ENCODE results near the gene PTTG2.

DNA sequence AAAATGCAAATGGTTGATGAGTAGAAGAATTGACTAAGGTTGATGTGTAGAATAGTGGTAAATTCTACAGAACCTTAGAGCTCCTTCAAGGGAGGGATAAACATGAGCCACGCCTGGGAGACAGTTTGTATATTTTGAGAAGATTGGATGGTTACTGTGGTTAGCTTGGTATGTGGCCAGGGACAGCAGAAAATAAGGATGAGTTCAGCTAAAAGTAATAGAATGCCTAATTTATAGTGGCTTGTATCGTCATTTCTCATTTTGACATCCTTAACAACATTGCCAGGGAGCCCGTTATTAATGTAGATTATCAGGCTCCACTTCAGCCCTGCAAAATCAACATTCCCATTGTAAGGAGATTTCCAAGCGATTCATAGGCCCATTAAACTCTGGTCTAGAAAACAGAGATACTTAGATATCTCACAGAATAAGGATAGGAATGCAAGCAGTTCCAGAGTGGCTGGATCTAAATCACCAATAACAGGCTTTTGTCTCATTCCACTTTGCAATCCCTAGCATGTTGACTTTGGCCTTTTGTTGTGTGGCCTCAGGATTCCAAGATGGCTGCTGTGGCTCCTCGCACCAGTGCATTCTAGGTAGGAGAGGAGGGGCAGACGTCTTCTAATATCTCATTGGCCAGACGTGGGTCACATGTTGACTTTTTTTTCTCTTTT is 6.4 kb upstream of the PTTG2 start:
- no peak for TF ChIP-seq EZH2 (IDR thresholded peaks at IDR 0.05; ENCODE audit: low read depth, unreplicated experiment)
- TF ChIP-seq EZH2phosphoT487 (IDR thresholded peaks at IDR 0.05; ENCODE audit: unreplicated experiment), result no peak
- TF ChIP-seq, protein P1, sequence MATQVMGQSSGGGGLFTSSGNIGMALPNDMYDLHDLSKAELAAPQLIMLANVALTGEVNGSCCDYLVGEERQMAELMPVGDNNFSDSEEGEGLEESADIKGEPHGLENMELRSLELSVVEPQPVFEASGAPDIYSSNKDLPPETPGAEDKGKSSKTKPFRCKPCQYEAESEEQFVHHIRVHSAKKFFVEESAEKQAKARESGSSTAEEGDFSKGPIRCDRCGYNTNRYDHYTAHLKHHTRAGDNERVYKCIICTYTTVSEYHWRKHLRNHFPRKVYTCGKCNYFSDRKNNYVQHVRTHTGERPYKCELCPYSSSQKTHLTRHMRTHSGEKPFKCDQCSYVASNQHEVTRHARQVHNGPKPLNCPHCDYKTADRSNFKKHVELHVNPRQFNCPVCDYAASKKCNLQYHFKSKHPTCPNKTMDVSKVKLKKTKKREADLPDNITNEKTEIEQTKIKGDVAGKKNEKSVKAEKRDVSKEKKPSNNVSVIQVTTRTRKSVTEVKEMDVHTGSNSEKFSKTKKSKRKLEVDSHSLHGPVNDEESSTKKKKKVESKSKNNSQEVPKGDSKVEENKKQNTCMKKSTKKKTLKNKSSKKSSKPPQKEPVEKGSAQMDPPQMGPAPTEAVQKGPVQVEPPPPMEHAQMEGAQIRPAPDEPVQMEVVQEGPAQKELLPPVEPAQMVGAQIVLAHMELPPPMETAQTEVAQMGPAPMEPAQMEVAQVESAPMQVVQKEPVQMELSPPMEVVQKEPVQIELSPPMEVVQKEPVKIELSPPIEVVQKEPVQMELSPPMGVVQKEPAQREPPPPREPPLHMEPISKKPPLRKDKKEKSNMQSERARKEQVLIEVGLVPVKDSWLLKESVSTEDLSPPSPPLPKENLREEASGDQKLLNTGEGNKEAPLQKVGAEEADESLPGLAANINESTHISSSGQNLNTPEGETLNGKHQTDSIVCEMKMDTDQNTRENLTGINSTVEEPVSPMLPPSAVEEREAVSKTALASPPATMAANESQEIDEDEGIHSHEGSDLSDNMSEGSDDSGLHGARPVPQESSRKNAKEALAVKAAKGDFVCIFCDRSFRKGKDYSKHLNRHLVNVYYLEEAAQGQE (IDR thresholded peaks at IDR 0.05; ENCODE audit: unreplicated experiment), result no peak
- TF ChIP-seq, protein P2, sequence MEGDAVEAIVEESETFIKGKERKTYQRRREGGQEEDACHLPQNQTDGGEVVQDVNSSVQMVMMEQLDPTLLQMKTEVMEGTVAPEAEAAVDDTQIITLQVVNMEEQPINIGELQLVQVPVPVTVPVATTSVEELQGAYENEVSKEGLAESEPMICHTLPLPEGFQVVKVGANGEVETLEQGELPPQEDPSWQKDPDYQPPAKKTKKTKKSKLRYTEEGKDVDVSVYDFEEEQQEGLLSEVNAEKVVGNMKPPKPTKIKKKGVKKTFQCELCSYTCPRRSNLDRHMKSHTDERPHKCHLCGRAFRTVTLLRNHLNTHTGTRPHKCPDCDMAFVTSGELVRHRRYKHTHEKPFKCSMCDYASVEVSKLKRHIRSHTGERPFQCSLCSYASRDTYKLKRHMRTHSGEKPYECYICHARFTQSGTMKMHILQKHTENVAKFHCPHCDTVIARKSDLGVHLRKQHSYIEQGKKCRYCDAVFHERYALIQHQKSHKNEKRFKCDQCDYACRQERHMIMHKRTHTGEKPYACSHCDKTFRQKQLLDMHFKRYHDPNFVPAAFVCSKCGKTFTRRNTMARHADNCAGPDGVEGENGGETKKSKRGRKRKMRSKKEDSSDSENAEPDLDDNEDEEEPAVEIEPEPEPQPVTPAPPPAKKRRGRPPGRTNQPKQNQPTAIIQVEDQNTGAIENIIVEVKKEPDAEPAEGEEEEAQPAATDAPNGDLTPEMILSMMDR (conservative IDR thresholded peaks at IDR 0.05; ENCODE audit: low read depth in 2 of 2), result no peak
- TF ChIP-seq NANOG (IDR thresholded peaks at IDR 0.05; ENCODE audit: borderline replicate concordance), result no peak
- no peak for TF ChIP-seq JUNB (IDR thresholded peaks at IDR 0.05; ENCODE audit: unreplicated experiment)
- no peak for TF ChIP-seq STAT1 (IDR thresholded peaks at IDR 0.05; ENCODE audit: unreplicated experiment)
- TF ChIP-seq POLR2AphosphoS5 (IDR thresholded peaks at IDR 0.05; ENCODE audit: low read depth), result no peak
- TF ChIP-seq ZNF331 (CRISPR knock-in tag; IDR thresholded peaks at IDR 0.05; ENCODE audit: low read depth), result no peak
- no peak for TF ChIP-seq CREB1 (CRISPR knock-in tag; IDR thresholded peaks at IDR 0.05; ENCODE audit: low read depth)
- TF ChIP-seq ZNF114 (CRISPR knock-in tag; IDR thresholded peaks at IDR 0.05), result no peak
- TF ChIP-seq, protein P3, sequence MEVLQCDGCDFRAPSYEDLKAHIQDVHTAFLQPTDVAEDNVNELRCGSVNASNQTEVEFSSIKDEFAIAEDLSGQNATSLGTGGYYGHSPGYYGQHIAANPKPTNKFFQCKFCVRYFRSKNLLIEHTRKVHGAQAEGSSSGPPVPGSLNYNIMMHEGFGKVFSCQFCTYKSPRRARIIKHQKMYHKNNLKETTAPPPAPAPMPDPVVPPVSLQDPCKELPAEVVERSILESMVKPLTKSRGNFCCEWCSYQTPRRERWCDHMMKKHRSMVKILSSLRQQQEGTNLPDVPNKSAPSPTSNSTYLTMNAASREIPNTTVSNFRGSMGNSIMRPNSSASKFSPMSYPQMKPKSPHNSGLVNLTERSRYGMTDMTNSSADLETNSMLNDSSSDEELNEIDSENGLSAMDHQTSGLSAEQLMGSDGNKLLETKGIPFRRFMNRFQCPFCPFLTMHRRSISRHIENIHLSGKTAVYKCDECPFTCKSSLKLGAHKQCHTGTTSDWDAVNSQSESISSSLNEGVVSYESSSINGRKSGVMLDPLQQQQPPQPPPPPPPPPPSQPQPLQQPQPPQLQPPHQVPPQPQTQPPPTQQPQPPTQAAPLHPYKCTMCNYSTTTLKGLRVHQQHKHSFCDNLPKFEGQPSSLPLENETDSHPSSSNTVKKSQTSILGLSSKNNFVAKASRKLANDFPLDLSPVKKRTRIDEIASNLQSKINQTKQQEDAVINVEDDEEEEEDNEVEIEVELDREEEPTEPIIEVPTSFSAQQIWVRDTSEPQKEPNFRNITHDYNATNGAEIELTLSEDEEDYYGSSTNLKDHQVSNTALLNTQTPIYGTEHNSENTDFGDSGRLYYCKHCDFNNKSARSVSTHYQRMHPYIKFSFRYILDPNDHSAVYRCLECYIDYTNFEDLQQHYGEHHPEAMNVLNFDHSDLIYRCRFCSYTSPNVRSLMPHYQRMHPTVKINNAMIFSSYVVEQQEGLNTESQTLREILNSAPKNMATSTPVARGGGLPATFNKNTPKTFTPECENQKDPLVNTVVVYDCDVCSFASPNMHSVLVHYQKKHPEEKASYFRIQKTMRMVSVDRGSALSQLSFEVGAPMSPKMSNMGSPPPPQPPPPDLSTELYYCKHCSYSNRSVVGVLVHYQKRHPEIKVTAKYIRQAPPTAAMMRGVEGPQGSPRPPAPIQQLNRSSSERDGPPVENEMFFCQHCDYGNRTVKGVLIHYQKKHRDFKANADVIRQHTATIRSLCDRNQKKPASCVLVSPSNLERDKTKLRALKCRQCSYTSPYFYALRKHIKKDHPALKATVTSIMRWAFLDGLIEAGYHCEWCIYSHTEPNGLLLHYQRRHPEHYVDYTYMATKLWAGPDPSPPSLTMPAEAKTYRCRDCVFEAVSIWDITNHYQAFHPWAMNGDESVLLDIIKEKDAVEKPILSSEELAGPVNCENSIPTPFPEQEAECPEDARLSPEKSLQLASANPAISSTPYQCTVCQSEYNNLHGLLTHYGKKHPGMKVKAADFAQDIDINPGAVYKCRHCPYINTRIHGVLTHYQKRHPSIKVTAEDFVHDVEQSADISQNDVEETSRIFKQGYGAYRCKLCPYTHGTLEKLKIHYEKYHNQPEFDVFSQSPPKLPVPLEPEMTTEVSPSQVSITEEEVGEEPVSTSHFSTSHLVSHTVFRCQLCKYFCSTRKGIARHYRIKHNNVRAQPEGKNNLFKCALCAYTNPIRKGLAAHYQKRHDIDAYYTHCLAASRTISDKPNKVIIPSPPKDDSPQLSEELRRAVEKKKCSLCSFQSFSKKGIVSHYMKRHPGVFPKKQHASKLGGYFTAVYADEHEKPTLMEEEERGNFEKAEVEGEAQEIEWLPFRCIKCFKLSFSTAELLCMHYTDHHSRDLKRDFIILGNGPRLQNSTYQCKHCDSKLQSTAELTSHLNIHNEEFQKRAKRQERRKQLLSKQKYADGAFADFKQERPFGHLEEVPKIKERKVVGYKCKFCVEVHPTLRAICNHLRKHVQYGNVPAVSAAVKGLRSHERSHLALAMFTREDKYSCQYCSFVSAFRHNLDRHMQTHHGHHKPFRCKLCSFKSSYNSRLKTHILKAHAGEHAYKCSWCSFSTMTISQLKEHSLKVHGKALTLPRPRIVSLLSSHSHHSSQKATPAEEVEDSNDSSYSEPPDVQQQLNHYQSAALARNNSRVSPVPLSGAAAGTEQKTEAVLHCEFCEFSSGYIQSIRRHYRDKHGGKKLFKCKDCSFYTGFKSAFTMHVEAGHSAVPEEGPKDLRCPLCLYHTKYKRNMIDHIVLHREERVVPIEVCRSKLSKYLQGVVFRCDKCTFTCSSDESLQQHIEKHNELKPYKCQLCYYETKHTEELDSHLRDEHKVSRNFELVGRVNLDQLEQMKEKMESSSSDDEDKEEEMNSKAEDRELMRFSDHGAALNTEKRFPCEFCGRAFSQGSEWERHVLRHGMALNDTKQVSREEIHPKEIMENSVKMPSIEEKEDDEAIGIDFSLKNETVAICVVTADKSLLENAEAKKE (CRISPR knock-in tag; IDR thresholded peaks at IDR 0.05), result no peak
- TF ChIP-seq, protein P4, sequence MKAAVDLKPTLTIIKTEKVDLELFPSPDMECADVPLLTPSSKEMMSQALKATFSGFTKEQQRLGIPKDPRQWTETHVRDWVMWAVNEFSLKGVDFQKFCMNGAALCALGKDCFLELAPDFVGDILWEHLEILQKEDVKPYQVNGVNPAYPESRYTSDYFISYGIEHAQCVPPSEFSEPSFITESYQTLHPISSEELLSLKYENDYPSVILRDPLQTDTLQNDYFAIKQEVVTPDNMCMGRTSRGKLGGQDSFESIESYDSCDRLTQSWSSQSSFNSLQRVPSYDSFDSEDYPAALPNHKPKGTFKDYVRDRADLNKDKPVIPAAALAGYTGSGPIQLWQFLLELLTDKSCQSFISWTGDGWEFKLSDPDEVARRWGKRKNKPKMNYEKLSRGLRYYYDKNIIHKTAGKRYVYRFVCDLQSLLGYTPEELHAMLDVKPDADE (IDR thresholded peaks at IDR 0.05), result no peak
